NCI-H345 (cell line): ENCODE data around the gene COQ10A.

Source experiments
- DNase-seq: peaks from one replicate; lab custom pipeline; 2025; lab: John Stamatoyannopoulos, UW

Gene COQ10A

DNA sequence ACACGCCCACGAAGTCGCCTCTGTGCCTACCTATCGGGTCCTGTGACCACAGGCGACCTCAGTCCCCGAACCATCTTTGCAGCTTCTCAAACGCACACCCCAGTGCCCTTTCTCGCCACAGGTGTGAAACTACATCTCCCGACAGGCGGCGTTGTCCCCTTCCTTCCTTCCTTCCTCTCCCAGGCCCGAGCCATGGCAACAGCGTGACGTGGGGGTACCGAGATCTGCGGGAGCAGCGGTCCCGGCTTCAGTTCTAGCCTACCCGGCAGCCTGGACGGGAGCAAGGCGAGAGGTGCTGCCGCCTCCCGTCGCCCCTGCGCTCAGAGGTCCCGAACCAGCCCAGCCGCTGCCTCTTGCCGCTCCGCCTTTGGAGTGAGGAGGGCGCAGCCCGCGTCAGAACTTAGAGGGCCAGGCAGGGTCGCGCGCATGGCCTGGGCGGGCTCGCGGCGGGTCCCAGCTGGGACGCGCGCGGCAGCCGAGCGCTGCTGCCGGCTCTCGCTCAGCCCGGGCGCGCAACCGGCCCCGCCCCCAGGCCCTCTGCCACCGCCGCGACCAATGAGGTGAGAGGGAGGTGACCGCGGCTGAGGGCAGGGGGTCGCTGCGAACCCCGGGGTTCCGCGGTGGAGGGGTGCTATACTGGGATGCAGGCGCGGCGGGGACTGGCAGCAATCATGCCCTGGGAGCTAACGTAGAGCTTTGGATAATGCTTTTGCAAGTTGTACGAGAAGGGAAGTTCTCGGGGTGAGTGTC is at the start of gene COQ10A:
Gene COQ10A, plus strand, starts transcription at position 250 of the 750 bp plus-strand sequence. Its CDS starts 177 bp downstream, at position 427.
- peak; percentile 87 for DNase-seq

DNA sequence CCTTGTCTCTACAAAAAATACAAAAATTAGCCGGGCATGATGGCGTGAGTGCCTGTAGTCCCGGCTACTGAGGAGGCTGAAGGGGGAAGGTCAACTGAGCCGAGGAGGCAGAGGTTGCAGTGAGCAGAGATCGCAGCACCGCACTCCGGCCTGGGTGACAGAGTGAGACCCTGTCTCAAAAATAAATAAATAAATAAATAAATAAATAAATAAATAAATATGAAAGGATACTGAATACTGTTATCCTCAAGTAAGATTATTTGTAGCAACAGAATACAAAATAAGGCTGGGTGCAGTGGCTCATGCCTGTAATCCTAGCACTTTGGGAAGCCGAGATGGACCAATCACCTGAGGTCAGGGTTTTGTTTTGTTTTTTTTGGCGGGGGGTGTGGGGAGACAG is 46.9 kb upstream of the COQ10A start:
- no peak for DNase-seq

DNA sequence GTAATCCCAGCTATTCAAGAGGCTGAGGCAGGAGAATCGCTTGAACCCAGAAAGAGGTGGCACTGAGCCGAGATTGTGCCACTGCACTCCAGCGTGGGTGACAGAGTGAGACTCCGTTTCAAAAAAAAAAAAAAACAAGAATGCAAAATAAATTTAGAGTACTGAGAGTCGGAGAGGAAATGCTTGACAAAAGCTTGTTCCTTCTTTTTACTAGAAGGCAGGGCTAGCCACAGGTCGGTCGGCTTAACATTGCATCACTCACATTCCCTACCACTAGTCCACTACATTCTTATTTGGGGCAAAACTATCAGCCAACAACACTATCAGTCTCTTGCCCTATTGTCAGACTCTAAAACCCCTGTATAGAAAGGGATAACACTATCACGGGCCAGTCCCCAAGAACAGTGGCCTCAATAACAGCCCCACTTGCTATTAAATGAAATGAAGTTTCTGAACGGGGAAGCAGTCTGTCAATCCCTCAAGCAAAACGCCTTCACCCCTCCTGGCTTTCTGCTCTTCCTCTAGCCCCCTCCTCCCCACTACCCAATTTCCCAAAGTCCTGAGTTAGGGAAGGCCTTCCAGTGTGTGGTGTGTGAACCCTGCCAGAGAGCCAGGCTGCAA is 46.0 kb upstream of the COQ10A start:
- no peak for DNase-seq

DNA sequence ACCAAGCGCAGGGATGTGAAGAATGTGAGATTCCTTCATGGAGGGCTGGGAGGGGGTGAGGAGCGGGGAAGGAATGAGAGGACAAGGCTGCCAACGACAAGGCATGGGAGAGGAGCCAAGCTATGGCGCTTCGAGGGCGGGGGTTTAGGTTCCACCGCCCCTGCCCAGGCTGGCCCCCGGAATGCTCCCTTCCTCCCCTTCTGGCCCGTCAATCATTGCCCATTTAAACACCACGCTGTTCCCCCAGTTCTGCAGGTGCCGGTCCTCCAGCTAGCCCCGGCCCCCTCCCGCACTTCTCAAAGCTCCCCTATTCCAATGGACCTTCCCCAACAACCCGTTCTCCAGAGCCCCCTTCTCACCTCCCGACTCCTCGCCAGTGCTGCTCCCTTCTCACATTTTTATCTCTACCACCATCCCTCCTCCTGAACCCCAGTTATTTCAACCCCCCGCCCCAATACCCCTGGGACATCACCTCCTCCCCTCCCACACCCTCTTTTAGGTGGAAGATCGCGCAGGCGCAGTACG is 45.4 kb upstream of the COQ10A start:
- no peak for DNase-seq

DNA sequence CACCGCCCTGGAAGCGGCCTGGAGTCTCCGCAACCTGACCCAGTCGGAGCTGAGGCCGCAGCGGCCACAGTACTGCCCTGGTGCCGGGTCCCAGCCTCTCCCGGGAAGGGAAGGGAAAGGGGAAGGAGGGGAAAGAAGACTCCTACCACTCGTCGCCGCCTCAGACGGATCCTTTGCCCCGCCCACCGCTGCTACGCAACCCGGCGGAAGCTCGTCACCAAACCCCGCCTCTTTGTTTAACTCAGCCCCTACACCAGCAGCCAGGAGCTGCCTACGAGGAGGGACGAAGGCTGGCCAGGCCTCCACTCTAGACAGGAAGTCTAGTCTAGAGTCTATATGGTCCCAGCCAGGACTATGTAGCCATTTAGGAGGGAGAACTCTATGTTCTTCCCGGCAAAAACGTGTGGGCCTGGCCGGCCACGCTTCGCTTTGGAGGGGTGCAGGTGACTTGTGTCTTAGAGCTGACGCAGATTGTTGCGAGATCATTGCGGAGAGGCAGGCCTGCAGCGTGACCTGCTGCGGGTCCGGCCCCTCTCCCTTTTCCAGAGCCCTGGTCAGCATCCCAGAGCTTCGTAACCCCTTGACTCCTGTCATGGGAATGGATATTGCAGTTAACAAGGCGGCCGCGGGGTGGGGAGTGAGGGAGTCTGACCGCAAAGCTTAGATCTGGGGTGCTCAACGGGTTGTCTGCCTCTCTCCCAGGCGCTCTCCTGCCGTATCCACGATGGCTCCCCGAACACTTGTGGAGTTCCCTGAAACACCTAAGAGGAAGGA is 44.8 kb upstream of the COQ10A start, which contains the start of gene RNF41:
Gene RNF41, minus strand, starts transcription at position 166 of the 774 bp plus-strand sequence. CDS start 7,875 bp downstream, outside the sequence.
- DNase-seq, result peak; percentile 96

DNA sequence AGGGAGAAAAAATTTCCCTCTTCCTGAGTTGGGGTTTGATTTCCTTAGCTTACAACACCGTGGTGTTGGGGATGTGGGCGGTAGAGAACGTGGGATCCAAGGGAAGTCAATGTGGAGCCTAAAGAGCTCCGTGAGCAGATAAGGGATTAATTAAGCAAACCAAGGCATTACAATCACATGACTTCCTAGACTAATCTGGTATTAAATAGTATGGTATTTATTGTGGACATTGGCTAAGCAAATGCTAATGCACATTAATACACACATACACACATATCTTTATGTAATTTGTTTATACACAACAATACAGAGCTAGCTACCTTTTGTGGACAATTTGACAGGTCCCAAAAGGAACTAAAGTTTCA is 44.2 kb upstream of the COQ10A start:
- DNase-seq, result no peak

DNA sequence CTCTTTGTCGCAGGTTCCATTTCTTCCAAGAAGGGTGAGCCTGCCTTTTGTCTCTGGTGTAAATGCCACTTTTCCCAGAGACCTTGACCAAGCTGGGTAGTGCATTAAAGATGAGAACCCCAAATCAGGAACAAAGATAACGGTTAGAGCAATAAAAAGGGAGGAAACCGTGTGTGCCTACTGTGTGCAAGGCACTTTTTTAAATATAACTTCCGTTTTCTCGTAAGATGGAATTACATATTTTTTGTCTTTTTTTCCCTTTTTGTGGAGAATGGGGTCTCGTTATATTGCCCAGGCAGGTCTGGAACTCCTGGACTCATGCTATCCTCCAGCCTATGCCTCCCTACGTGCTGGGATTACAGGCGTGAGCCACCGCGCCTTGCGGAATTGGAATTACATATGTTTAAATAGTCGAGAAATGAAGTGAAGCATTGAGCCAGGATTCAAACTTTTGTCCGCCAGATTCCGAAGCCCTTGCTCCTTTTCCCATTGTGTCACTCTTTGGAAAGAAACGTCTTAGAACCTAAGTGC is 43.1 kb upstream of the COQ10A start:
- no peak for DNase-seq

DNA sequence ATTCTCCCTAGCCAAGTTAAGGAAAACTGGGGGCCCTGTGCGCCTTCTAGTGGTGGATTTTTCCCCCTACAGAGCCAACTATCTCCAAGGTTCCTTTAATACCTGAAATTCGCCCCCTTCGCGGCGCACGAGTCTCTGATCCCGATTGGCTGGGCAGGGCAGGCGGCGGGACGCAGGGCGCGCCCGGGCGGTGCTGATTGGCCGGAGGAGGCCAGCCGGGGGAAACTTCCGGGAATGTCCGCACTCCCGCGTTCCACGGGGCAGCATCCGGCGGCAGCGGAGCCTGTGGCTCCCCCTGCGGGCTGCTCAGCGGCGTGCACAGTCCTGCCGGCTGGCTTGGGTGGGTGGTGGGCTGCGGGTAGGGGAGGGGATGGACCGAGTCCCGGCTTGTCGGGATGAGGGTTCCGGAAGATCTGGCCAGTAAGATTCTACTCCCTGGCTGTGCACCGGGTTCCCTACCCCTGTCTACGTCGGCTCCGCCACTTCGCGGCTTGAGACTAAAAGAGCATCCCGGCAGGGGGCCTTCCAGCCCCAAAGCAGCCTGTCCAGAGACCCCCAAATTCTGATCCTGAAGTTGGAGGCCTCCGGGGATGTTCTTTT is 42.5 kb upstream of the COQ10A start, which contains the start of gene NABP2:
Gene NABP2, plus strand, starts transcription at position 241 of the 600 bp plus-strand sequence. CDS start 515 bp downstream, outside the sequence.
- peak; percentile 98 for DNase-seq

DNA sequence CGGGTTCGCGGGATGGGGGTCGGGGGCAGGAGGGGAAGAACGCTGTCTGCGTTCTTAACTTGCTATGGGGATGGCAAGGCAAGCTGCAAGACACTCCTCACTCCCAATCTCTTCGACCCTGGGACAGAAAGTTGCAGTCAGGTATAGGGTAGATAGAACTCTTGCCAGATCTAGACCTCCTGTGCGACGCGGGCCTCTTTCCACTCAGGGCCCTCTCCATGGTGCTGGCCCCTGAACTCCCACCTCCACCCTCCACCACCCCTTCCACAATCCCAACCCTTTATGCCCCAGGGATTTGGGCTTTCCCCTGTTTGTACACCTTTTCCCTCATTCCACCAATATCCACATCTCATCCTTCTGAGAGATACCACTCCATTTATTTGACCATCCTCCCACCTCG is 41.8 kb upstream of the COQ10A start:
- no peak for DNase-seq

DNA sequence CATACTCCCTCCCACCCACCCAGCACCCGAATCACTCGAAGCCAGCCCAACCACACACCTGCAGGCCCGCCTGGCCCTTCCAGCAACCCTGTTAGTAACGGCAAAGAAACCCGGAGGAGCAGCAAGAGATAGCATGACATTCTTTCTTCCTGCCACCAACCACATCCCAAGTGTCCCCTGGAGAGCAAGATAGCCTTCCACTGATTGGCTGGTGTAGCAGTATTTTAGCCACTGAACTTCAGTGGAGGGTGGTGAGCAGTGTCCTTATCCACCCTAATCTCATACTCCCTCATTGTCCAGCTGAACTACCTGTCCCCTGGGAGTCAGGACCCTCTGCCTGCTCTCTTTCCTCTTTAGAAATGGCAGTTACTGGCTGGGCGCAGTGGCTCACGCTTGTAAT is 37.7 kb upstream of the COQ10A start:
- DNase-seq, result no peak

DNA sequence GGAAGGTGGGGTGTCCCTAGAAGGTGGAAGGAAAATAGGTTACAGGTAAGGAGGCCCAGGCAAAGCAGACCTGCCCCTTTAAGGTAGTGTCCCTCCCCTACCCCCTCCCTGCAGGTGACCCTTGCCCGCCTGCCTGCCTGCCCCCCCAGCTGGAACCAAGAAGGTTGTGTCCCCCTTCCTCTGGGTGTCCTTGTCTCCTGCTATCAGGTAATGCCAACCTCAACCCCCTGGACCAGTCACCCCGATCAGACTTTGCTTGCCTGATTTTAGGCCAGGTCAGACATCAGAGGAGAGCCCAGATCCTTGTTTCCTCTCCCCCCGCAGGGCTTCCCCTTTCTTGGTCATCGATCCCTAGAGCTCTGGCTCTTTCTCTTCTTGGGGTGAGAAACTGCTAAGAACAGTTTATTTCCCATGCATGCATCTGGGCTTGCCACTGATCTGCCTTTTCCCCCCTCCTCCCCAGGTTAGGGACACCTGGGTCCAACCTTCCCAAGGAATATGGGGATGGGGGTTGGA is 36.8 kb upstream of the COQ10A start, which contains the start of gene SLC39A5:
Gene SLC39A5, plus strand, starts transcription at position 136 of the 516 bp plus-strand sequence. CDS start 1,224 bp downstream, outside the sequence.
- DNase-seq, result no peak

DNA sequence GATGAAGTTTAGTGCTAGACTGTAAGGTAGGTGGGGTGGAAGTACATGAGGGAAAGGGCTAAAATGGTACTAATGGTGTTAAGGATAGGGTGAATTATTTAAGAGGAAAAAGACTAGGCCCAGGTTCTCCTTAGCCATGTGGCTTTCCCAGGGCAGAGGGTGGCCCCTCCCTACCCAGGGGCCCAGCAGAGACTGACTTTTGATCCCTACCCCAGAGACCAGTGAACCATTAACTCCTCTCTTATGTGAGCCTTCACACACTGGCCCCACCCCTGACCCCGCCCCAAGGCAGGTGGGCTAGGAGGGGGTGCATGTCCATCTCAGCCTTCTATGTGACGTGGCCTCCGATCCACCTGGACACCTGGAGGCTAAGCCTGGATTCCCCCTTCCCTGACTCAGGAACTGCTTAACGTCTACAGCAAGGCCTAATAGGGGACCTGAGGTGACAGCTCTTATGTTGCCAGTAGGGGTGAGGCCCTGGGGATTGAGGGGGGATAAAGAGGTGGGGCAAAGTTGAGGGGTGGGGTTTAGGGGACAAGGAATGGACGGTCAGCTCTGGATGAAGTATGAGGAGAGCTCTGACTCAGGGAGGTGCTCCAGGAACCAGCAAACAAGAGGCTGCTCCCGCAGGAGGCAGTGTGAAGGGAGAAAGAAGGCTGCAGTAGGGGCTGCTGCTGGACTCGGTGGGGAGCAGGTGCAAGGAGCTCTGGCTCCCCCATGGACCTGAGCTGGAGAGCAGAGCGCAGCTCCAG is 36.1 kb upstream of the COQ10A start:
- DNase-seq, result no peak

DNA sequence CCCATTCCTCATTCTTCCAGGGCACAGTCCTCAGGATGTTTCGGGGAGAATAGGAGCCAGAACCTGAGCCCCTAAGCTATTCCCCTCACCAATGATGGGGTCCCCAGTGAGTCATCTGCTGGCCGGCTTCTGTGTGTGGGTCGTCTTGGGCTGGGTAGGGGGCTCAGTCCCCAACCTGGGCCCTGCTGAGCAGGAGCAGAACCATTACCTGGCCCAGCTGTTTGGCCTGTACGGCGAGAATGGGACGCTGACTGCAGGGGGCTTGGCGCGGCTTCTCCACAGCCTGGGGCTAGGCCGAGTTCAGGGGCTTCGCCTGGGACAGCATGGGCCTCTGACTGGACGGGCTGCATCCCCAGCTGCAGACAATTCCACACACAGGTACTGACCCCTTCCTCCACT is 35.6 kb upstream of the COQ10A start:
- no peak for DNase-seq

DNA sequence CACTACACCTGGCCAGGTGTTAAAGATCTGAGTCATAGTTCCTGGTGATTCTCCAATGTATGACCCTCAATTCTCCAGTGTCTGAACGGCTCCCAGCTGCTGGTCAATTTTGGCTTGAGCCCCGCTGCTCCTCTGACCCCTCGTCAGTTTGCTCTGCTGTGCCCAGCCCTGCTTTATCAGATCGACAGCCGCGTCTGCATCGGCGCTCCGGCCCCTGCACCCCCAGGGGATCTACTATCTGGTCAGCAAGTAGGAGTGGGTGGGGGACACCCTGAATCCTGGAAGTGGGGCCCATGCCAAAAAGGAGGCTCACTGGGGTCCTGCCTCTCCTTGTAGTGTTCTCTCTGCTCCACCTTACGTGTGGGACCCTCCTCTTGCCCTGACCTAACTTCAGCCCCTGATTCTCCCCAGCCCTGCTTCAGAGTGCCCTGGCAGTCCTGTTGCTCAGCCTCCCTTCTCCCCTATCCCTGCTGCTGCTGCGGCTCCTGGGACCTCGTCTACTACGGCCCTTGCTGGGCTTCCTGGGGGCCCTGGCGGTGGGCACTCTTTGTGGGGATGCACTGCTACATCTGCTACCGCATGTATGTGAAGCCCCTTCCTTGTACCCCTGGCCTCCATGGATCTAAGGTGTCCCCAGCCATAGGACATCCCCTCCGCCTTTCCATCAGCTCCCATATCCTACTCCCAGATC is 31.9 kb upstream of the COQ10A start:
- no peak for DNase-seq

DNA sequence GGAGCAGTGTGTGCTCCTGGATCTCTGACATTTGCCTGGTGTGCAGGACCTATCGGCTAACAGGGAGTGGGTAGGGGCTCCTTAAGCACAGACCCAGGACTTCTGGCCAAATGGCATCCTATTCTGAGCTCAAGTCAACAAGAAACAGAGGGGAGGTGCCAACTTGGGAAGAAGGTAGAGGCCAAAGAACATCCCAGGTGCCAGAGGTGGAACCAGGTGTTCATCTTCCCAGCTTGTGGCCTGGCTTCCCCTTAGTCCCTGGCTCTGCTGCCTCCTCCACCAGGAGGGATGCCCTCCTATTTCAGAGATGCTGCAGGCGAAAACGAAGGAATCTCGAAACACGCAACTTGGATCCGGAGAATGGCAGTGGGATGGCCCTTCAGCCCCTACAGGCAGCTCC is 30.7 kb upstream of the COQ10A start:
- DNase-seq, result no peak

DNA sequence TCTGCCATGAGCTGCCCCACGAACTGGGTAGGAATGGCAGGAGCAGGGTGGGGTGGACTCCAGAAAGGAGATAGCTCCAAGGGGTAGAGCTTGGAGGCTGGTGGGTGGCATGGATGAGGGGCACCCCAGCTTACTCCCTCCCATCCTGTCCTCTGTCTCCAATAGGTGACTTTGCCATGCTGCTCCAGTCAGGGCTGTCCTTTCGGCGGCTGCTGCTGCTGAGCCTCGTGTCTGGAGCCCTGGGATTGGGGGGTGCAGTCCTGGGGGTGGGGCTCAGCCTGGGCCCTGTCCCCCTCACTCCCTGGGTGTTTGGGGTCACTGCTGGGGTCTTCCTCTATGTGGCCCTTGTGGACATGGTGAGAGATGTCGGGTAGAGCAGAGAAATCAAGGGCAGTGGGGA is 29.8 kb upstream of the COQ10A start:
- DNase-seq, result no peak

DNA sequence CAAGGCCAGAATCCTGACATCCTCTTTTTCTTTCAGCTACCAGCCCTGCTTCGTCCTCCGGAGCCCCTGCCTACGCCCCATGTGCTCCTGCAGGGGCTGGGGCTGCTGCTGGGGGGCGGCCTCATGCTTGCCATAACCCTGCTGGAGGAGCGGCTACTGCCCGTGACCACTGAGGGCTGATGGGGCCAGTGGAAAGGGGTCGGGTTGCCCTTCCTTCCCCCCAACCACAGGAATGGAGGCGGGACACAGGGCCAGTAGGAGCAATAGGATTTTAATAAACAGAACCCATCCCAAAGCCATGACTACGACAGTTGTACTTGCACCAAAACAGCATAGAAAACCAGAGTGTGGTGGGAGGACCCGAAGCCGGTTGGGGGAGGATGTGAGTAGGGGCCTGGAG is 29.2 kb upstream of the COQ10A start:
- no peak for DNase-seq

DNA sequence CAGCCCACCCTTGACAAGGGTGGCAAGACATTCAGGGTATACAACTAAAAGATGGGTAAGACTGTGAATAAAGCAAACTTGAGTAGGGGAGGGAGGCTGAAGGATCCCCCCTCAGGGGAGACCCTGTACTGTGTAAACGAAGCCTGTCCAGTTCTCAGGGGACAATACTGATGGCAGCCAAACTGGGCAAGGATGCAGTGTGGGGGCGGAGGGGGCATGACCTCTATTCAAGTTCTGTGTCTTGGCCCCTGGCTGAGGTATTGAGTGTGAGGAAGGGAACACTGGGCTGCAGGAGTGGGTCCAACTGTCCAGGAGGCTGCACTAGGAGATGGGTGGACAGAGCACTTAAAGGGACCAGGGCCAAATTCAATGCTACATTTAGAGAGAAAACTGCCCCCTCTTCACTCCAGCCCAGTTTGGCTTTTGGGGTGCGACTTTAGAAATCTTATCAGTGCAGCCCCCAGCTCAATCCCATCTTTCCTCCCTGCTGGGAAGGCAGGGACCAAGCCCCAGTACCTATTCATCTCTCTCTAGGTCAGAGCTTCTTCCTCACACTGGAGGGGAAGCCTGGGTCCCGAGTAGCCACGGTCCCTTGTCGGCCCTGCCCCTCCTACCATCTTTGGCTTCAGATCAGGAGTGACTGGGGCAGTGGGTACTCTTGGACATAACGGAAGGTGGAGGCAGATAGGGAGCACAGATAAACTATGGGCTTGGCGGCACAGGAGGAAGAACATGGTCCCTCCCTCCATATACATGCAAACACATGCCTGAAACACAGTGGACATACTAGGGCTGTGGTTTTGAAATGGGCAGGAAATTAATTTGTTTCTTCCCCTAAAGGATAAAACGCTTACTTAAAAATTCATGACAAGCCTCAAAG is 25.1 kb upstream of the COQ10A start:
- DNase-seq, result no peak

DNA sequence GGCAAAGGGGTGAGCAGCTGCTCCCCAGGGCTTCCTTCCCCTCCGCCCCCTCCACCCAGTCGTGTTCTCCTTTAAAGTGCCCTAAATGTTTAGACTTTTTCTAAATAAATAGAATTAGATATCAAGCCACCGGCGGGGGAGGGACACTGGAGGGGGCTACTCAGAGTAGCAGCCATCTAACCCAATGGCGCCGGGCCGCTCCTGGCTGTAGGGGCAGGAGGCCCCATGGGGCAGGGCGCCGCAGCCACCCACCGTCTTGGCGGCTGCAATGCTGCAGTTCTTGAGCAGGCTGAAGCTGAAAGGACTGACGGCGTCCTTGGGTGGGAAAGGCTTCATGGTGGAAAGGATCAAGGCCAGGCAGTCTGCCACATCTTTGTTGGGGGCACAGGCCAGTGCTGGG is 23.8 kb upstream of the COQ10A start:
- DNase-seq, result no peak
